ENCODE data around the gene GGT7. TPM values are rescaled to one million over a fixed set of nuclear protein-coding genes. Genes with fewer than 3 reads are reported as not detected.

GGT7 gene
- total and polyA plus RNA-seq, 4 donors, result 3.7 to 8.1 (median 6.0) TPM

- no peak for TF ChIP-seq SP1 (IDR thresholded peaks at IDR 0.05)
- TF ChIP-seq, protein P1, sequence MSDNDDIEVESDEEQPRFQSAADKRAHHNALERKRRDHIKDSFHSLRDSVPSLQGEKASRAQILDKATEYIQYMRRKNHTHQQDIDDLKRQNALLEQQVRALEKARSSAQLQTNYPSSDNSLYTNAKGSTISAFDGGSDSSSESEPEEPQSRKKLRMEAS (IDR thresholded peaks at IDR 0.05), result no peak
- TF ChIP-seq FOXA2 (IDR thresholded peaks at IDR 0.05), result no peak
- no peak for TF ChIP-seq JUND (IDR thresholded peaks at IDR 0.05)
- no peak for TF ChIP-seq HNF4A (conservative IDR thresholded peaks at IDR 0.05)
These were observed 21.7 kb downstream of the GGT7 start (continued) for GRCh38 chr20:34850969-34851368.

GRCh38 chr20:34849778-34850177, 22.9 kb downstream of the GGT7 start:
- no peaks in the 10 kb centered on the region for H3K9me3 ChIP-seq (ENCODE audit: control insufficient read depth in 4 of 4, low read length in 3 of 4)
- H3K9ac ChIP-seq (ENCODE audit: low read depth in 1 of 2, low read length in 2 of 2), result no peak overlapping the region
- H3K4me3 ChIP-seq (ENCODE audit: low read depth in 1 of 3, low read length in 3 of 3), result no peak overlapping the region
- H3K4me1 ChIP-seq (ENCODE audit: control insufficient read depth in 4 of 4, insufficient read depth in 4 of 4, low read length in 3 of 4), result no peaks in the 10 kb centered on the region
- TF ChIP-seq EGR1 (IDR thresholded peaks at IDR 0.05; ENCODE audit: low read depth in 2 of 2) (no peak), TAF1 (conservative IDR thresholded peaks at IDR 0.05) (no peak), HNF4G (IDR thresholded peaks at IDR 0.05) (no peak), GABPA (IDR thresholded peaks at IDR 0.05 in 1 of 2, conservative IDR thresholded peaks at IDR 0.05 in 1 of 2) (no peak), HNF4A (conservative IDR thresholded peaks at IDR 0.05) (no peak), RXRA (IDR thresholded peaks at IDR 0.05) (no peak)
- TF ChIP-seq, protein P2, sequence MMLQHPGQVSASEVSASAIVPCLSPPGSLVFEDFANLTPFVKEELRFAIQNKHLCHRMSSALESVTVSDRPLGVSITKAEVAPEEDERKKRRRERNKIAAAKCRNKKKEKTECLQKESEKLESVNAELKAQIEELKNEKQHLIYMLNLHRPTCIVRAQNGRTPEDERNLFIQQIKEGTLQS (IDR thresholded peaks at IDR 0.05), result no peak
- H3K36me3 ChIP-seq (ENCODE audit: control insufficient read depth in 4 of 4, insufficient read depth in 3 of 4, low read depth in 1 of 4, low read length in 3 of 4), result peaks cover 2 to 40% (median 9%) of the 10 kb centered on the region in 4 donors
- H3K27ac ChIP-seq (ENCODE audit: low read depth in 1 of 2, low read length in 2 of 2), result no peak overlapping the region
- WGBS, result 90% methylated on average over 9 of the region's 9 CpGs
- DNase-seq (ENCODE audit: low spot score), result no peak
- no peaks in the 10 kb centered on the region for H3K27me3 ChIP-seq (ENCODE audit: control insufficient read depth in 4 of 4, insufficient read depth in 4 of 4, low read length in 3 of 4)

GRCh38 chr20:34848597-34848996, 24.1 kb downstream of the GGT7 start:
- Histone ChIP-seq H3K27ac (ENCODE audit: low read depth in 1 of 2, low read length in 2 of 2) (no peak overlapping the region), H3K36me3 (ENCODE audit: control insufficient read depth in 4 of 4, insufficient read depth in 3 of 4, low read depth in 1 of 4, low read length in 3 of 4) (peaks cover 2 to 34% (median 9%) of the 10 kb centered on the region in 4 donors), H3K9ac (ENCODE audit: low read depth in 1 of 2, low read length in 2 of 2) (no peak overlapping the region), H3K9me3 (ENCODE audit: control insufficient read depth in 4 of 4, low read length in 3 of 4) (no peaks in the 10 kb centered on the region), H3K4me3 (ENCODE audit: low read depth in 1 of 3, low read length in 3 of 3) (no peak overlapping the region), H3K27me3 (ENCODE audit: control insufficient read depth in 4 of 4, insufficient read depth in 4 of 4, low read length in 3 of 4) (no peaks in the 10 kb centered on the region), H3K4me1 (ENCODE audit: control insufficient read depth in 4 of 4, insufficient read depth in 4 of 4, low read length in 3 of 4) (no peaks in the 10 kb centered on the region)
- TF ChIP-seq FOXA2 (IDR thresholded peaks at IDR 0.05), result no peak
- TF ChIP-seq ZBTB33 (IDR thresholded peaks at IDR 0.05), result no peak
- TF ChIP-seq, protein P3, sequence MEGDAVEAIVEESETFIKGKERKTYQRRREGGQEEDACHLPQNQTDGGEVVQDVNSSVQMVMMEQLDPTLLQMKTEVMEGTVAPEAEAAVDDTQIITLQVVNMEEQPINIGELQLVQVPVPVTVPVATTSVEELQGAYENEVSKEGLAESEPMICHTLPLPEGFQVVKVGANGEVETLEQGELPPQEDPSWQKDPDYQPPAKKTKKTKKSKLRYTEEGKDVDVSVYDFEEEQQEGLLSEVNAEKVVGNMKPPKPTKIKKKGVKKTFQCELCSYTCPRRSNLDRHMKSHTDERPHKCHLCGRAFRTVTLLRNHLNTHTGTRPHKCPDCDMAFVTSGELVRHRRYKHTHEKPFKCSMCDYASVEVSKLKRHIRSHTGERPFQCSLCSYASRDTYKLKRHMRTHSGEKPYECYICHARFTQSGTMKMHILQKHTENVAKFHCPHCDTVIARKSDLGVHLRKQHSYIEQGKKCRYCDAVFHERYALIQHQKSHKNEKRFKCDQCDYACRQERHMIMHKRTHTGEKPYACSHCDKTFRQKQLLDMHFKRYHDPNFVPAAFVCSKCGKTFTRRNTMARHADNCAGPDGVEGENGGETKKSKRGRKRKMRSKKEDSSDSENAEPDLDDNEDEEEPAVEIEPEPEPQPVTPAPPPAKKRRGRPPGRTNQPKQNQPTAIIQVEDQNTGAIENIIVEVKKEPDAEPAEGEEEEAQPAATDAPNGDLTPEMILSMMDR (IDR thresholded peaks at IDR 0.05; ENCODE audit: low read depth, low read length, missing input control), result no peak
- no peak for TF ChIP-seq HNF4A (conservative IDR thresholded peaks at IDR 0.05)
- TF ChIP-seq SP1 (IDR thresholded peaks at IDR 0.05), result no peak
- TF ChIP-seq REST (IDR thresholded peaks at IDR 0.05), result no peak
- TF ChIP-seq NR2F2 (IDR thresholded peaks at IDR 0.05), result no peak
- TF ChIP-seq, protein P1 (IDR thresholded peaks at IDR 0.05), result no peak
- no peak for TF ChIP-seq RAD21 (IDR thresholded peaks at IDR 0.05)
- TF ChIP-seq HNF4G (IDR thresholded peaks at IDR 0.05), result no peak
- TF ChIP-seq YY1 (IDR thresholded peaks at IDR 0.05), result no peak
- no peak for TF ChIP-seq EGR1 (IDR thresholded peaks at IDR 0.05; ENCODE audit: low read depth in 2 of 2)
- no peak for TF ChIP-seq FOXA1 (IDR thresholded peaks at IDR 0.05)
- WGBS, result 97% methylated on average over 5 of the region's 5 CpGs
- DNase-seq (ENCODE audit: low spot score), result no peak

All from liver (tissue), 9 donors.